Medulla oblongata (tissue), 1 donor: ENCODE results near the gene GRK5.
"Not testable (repeated sequence)": the region's sequence is repeated elsewhere in the genome, so short reads cannot be mapped to it uniquely, and the experiment has no call there.

Experiments
- DNase-seq: peaks from one replicate; pipeline ENCODE4 v3.0.0-alpha.2; 2015; ENCODE audit errors: extremely low spot score

Gene GRK5

DNA sequence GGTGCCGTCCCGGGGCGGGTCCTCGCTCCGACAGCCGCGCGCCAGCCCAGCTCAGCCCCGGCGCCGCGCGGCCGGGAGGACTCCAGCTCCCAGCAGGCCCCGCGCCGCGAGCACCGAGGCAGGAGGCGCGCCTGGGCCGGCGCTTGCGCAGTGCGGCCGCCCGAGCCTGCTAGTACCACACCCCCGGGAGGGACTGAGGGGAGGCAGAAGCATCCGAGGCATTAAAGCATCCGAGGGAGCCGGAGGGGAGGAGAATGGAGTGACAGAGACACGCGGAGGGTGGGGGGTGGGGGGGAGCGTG is at the start of gene GRK5:
TSS of gene GRK5 (plus strand) at position 206 of the 301 bp plus-strand sequence. CDS start 347 bp downstream, outside the sequence.
- DNase-seq, result peak; percentile 98

DNA sequence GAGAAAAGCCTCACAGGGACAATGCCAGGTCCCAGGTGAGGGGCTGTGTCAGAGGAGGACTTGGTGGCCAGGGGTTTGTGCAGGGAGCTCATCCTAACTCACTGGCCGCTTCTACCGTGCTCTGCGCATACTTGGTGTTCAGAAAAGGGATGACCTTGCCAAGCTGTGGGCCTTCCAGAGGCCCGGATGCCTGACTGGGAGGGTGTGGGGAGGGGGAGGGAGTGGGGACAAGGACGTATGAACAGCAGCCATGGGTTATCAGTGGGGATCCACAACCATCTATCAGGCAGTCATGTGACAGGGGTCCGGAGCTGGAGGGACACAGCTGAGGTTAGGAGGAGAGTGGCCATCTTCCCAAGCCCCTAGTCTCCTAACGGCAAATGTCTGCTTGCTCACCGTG is 48.0 kb upstream of the GRK5 start:
- DNase-seq, result no peak

DNA sequence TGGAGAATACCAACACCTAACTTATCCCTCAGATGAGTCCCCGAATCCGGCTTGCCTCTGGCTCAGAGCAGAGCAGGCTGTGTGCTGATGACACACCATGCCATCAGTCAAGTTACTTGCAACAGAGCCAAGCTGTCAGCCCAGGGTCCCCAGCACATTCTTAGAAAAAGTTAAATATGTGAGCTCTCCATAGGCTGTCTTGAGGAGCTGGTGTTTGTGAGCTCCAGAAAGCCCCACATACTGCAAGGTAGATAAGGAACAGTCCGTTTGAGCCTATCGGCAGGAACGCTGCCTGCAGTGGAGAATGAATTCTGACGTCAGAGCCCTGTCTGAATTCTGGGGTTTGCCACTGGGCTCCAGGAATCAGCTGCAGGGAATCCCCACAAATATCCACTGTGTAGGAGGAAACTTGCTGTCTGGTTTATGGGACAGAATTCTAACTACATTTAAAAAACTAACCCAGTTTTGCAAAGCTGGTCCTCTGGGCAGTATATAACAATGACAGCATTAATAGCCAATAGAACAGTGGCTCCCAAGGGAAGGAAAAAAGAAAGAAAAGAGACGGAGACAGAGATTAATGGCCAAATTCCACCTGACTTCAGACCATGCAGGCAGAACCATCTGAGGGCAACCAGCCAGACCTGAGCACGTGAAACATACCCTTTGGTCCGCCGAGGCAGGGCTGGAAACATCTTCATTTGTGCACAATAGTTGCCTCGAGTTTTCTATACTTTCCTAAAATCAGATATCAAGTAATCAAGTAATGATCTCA is 45.5 kb upstream of the GRK5 start:
- peak; percentile 19 for DNase-seq

DNA sequence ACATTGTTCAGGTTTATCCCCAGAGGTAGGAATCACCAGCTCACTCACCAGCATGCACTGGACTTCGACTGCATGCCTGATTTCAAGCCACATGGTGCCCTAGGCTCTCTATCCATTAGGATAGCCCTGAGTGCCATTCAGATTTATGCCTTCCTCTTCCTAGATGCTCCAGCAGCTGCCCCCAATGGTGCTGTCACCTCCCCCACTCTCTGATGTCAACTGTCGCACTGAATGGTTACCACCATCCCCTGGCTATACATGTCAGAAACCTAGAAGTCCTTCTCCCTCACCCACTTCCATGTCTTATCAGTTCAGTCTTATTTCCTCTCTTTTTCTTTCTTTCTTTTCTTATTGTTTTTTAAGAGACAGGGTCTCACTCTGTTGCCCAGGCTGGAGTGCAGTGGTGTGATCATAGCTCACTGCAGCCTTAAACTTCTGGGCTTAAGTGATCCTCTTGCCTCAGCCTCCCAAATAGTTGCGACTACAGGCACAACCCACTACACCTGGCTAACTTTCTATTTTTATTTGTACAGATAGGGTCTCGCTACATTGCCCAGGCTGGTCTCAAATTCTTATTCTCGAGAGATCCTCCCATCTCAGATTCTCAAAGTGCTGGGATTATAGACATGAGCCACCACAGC is 44.8 kb upstream of the GRK5 start:
- no peak for DNase-seq

DNA sequence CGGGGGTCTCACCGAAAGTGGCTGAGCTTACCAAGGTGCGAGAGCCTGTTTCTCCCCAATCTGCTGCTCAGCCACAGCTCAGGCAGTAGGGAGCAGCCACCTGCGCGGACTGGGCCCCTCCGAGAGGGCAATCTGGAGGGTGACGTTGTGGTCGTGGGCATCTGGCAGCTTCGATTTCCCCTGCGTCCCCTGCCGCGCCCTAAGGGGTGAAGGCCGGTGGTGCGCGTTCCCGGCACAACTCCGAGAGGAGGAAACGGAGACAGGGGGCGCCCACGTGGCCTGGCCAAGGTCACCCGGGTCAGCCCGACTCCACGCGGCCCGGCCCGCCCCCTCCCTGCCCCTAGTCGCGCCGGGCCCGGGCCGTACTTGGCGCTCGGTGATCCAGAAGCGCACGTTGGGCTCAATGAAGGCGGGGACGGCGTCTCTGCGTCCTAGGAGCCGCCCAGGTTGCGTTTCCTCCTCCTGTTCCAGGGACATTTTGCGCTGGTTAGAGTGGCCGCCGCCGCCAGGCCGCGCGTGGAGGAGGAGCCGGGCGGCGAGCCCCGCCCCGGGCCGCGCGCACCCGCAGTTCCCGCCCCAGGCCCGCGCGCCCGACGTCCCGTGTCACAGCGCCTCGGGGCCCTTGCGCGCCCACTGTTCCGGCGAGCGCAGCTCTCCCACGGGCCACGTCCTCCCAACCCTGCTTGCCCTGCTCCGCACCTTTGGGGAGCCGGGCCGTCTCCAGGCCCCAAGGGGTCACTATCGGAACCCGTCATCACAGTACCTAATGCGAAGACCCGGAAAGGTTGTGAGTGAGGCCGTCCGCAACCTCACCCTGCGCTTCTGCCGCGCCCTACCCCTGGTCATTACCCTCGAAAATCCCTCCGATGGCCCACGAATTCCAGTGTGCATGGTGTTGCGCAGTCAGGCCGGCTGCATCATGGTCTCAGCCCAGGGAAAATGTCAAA is 41.9 kb upstream of the GRK5 start, which contains the start of gene SFXN4:
TSS of gene SFXN4 (minus strand) at position 544 of the 947 bp plus-strand sequence. CDS start at position 477, 67 bp downstream.
- peak; percentile 78 for DNase-seq

DNA sequence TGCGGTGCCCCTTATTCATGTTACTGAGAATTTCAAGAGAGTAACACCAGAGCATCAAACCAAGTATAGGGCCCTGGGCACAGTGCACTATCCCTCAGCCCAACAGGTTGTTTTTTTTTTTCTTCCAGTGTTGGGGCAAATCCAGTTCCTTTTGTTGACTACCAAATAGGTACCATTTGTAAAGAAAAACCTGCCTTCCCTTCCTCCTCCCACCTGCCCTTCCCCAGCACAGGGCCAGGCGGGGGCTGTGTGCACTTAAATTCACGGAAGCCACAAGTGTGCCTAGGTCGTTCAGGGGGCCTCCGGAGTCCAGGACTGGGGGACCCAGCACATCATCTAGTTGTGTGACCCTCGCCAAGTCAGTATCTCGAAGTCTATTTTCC is 41.3 kb upstream of the GRK5 start:
- DNase-seq, result no peak

DNA sequence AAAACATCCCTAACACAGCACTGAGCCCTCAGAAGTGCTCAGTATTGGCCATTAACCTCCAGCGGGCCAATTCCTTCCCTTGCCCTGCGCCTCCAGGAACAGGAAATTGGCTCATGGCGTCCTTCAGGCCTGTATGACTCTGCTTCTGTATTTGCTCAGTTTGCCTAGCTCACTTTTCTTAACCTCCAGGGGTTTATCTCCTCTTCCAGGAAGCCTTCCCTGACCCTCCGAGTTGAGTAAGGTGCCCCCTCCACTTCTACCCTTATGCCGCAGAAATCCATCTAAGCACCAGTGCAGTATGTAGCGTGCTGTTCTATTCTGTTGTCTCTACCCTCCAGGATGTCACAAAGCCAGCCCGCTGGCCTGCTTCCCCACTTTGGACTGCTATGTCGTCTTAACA is 40.8 kb upstream of the GRK5 start:
- DNase-seq, result no peak

DNA sequence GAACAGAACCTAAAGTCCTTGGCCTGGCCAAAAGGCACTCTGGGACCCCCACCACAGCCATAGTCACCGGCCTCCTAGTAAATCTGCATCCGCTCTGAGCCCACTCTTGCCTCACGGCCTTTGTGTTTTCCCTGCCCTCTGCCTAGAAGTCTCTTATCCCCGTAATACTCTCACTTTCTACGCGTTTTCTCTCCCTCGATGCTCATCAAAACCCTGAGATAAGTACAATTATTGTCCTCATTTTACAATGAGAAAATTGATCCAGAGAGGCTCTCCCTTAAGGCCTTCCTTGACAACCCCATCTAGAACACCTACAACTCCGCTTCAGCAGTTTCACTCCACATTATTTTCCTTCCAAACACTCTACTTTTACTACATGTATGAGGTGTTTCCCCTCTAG is 40.3 kb upstream of the GRK5 start:
- DNase-seq, result no peak

DNA sequence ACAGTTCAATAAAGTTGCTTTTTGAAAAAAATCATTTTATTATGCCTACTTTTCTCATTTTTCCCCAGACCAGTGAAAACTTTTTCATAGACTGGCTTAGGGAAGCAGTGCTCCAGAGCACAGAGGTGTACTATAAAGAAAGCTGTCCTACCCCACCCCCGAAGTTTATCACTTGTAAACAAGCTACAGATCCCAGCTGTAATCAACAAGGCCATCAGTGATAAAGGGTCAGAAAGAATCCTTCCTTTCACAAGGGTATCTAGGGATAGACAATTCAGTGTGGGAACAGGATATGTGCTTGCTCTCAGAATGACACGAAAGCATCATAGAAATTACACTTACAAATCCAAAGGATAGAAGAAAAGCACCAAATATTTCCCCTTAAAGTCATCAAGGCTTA is 33.3 kb upstream of the GRK5 start:
- DNase-seq, result no peak

DNA sequence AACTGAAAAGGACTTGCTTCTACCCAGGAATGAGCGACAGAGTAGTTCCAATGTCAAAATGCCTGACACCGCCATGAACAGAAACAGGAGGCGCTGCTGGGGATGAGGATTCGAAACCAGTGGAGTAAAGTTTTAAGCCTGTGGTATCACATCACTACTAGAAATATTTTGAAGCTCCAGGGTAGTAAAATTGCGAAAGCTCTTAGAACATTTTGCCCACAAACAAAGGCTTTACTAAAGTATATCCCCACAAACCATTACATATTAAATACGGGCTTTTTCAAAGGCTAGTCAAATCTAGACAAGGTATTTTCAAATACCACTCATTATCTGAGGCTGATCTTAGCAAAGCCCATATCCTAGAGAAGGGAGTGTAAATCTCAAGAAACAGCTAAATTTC is 31.2 kb upstream of the GRK5 start:
- no peak for DNase-seq

DNA sequence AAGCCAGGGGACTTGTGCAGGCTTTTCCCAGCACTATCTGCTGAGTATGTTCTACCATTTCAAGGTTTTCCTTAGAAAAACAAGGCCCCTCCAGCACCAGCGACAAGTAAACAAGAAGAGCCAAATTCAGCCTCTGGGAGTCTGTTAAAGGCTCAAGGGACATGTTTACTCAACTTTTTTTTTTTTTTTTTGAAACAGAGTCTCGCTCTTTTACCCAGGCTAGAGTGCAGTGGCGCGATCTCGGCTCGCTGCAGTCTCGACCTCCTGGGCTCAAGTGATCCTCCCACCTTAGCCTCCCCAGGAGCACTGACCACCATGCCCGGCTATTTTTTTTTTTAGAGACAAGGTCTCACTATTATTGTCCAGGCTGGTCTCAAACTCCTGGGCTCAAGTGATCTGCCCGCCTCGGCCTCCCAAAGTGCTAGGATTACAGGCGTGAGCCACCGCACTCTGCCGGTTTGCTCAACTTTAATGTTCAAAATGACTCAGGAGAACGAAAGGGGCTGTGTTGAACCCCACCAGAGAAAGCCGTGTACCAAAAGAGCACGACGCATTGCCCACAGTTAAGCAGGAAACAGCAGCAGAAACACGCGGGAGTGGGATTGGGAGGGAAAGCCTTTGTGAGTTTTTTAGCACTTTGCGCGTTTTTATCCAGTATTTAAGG is 29.5 kb upstream of the GRK5 start:
- DNase-seq, result no peak

DNA sequence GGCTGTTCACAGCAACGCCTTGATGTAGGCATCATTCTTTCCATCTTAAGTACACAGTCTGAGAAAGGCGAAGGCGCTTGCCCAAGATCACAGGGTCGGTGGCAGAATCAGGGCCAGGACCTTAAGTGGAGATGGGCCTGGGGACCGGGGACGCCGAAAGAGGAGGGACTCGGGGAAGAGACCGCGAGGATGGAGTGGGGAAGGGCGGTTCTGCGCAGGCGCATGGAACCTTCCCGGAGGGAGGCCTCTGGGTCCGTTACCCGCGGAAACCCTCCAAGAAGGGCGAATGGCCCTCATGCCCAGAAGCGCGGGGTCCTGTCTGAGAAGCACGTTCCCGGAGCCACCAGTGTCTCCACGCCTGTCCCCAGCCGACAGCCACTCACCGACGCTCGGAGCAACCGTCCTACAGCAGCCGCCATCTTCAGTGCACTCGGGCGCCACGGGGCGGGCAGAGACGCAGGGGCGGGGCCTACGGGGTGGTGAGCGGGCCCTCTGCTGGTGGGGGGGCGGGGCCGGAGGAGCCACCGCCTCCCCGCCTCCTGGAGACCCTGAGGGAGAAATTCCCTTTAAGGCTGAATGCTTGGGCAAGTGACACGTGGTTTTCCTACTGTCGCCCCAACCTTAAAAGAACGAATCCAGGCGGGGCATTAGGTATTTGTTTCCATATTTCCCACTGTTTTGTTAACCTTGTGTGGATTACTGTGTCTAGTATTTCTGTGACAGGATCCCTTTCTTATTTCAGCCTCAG is 28.8 kb upstream of the GRK5 start, which contains the start of gene PRDX3:
TSS of gene PRDX3 (minus strand) at position 441 of the 748 bp plus-strand sequence. CDS start at position 419, 22 bp downstream.
- peak; percentile 94 for DNase-seq

DNA sequence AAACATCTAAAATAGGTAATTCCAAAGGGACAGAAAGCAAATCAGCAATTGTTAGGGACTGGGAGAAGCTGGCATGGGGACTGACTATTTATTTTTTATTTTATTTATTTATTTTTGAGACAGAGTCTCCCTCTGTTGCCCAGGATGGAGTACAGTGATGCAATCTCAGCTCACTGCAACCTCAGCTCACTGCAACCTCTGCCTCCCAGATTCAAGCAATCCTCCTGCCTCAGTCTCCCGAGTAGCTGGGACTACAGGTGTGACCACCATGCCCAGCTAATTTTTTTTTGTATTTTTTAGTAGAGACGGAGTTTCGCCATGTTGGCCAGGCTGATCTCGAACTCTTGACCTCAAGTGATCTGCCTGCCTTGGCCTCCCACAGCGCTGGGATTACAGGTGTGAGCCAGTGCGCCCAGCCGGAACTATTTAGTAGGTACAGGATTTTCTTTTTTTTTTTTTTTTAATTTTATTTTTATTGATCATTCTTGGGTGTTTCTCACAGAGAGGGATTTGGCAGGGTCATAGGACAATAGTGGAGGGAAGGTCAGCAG is 26.4 kb upstream of the GRK5 start:
- DNase-seq, result not testable (repeated sequence)

DNA sequence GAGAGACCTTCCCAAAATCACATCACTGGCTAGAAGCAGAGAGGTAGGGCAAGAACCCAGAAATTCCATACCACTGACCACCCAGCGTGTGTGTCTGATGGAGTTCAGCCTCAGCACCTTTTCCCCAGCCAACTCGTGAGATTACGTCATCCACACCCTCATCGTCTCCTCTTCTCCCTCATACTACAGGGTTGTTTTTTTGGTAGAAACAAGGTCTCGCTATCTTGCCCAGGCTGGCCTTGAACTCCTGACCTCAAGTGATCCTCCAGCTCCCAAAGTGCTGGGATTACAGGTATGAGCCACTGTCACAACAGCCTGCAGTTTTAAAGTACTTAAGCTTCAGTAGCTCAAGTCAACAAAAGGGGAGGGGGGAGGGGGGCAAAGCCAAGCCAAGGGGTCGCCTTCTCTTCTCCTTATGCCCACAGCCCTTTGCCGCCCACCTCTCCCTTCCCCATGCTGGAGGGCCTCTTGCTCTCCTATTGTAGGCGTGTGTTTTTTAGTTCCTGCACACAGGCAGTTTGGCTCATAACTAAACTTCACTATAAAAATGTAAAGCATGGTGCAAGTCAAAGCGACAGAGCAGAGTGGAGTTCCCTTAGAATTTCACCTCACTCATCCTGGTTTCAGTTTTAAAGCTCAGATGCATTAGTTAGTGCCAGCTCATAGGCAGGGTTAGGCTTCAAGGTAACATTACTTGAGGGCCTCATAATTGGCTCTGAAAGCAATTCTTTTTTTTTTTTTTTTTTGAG is 23.5 kb upstream of the GRK5 start:
- no peak for DNase-seq

DNA sequence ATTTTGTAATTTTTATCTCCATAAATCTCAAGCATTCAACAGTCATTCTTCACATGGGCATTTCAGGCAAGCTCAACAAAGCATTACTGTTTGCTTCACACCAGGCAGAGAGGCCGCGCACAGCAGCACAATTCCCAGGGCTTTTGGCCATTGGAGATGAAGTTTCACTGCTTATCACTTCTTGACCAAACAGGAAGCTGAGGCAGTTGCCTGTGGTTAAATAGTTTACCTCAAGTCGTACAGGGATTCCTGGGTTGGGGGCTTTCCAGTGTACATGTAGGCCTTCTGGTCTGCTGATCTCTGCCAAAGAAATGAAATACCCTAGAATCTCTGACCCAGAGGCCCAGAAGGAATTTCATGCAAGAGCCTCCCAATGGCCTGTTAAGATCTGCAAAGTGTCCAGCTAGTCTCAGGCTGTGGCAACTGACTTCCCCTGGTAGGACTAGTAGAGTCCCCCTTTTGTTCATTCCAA is 17.5 kb upstream of the GRK5 start:
- DNase-seq, result peak; percentile 80

DNA sequence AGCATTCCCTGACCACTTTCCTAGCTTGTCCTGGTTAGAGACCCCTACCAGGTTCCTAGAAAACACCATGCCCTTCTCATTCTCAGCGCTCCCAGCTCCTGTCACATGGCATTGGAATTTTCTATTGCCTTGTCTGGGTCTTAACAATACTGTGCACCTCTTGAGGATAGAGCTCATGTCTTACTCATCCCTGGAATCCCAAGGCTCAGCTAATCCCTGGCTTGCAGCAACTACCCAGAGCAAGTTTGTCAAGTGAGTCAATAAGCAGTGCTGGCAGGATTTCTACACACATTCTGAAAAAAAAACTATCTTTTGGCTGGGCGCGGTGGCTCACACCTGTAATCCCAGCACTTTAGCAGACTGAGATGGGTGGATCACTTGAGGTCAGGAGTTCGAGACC is 17.0 kb upstream of the GRK5 start:
- no peak for DNase-seq

DNA sequence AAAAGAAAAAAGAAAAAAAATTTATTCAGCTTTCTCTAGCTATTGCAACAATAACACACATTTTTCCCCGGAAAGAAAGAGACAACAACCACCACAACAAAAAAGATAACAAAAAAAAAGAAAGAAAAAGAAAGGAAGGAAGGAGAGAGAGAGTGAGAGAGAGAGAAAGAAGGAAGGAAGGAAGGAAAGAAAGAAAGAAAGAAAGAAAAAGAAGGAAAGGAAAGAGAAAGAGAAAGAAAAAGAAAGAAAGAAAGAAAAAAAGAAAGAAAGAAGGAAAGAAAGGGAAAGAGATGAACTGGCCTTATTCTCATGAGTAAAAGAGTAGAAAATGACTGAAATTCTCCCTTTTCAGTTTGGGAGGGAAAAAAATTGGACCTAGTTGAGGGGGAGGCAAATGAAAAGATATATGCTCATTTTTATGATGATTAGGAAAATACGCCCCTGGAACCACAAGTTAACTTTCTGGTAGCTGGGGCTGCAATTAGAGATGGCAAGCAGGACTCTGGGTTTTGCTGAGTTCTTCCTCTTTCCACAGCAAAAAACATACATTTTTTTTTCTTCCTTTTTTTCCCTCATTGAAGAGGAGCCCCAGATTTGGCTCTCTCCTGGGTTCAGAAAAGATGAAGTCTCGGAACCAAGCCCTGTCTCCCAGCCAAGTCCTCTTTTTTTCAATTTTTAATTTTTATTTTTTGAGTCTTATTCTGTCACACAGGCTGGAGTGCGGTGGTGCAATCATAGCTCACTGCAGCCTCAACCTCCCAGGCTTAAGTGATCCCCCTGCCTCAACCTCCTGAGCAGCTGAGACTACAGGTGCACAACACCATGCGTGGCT is 16.2 kb upstream of the GRK5 start:
- no peak for DNase-seq

DNA sequence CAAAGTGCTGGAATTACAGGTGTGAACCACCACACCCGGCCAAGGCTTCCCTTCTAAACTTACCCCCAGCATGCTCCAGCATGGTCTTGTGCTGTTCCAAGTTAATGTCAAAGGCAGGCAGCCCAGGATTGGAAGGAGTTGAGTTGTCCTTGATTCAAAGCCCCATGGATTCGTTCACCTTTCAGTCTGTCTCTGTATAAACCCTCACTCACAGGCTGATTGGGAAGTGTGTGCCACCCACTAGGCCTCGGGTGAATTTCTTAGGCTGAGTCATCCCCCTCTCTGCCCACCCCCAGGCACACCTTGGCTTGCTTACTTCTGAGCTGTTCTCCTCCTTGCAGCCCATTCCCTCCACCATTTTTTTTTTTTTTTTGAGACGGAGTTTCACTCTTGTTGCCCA is 15.5 kb upstream of the GRK5 start:
- DNase-seq, result no peak

DNA sequence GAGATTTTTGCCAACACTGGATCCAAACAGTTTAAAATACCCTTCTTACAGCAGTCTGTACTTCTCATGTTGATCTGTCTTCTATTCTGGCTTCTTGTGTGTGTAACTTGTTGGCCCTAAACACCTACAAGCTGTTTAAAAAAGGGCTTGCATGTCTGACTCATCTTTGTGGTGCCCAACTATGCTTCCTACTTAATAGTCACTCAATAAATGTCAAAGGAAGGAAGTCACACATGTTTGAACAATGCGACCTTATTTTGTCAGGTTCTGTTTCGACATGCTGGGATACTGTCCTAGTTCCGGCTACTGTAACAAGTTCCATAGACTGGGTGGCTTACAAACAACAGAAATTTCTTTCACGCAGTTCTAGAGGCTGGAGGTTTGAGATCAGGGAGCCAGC is 9.4 kb upstream of the GRK5 start:
- no peak for DNase-seq
